Parathyroid adenoma (tissue), 2 donors: ENCODE data around the gene STAU1.
A peak's percentile ranks its signal among the peaks of the same experiment; 100 is the strongest.

ENCODE experiments used
- H2AFZ ChIP-seq: fragments of 300-600 bp; sonication (generic); one replicate; pipeline ENCODE4 v1.7.0; 2017; ENCODE audit warnings: antibody characterized with exemption, mild to moderate bottlenecking
- H3K27ac ChIP-seq: fragments of 300-600 bp; sonication (generic); one replicate; pipeline ENCODE4 v1.7.0; 2017
- H3K27me3 ChIP-seq: fragments of 300-600 bp; sonication (generic); one replicate; pipeline ENCODE4 v1.7.0; 2017; ENCODE audit warnings: low read length; ENCODE audit not compliant: control insufficient read depth, insufficient read depth
- H3K36me3 ChIP-seq: fragments of 300-600 bp; sonication (generic); one replicate; pipeline ENCODE4 v1.7.0; 2017; ENCODE audit warnings: low read length; ENCODE audit not compliant: control insufficient read depth, insufficient read depth
- H3K4me1 ChIP-seq: fragments of 300-600 bp; sonication (generic); one replicate; pipeline ENCODE4 v1.7.0; 2017; ENCODE audit warnings: control low read depth
- H3K4me2 ChIP-seq: fragments of 300-600 bp; sonication (generic); one replicate; pipeline ENCODE4 v1.7.0; 2017; ENCODE audit warnings: low read length
- H3K4me3 ChIP-seq: fragments of 300-600 bp; sonication (generic); one replicate; pipeline ENCODE4 v1.7.0; 2017; ENCODE audit warnings: low read depth, low read length
- H3K79me2 ChIP-seq: fragments of 300-600 bp; sonication (generic); one replicate; pipeline ENCODE4 v1.7.0; 2017; ENCODE audit warnings: control low read depth
- H3K9ac ChIP-seq: fragments of 300-600 bp; sonication (generic); one replicate; pipeline ENCODE4 v1.7.0; 2017; ENCODE audit warnings: mild to moderate bottlenecking
- H3K9me3 ChIP-seq: fragments of 300-600 bp; sonication (generic); one replicate; pipeline ENCODE4 v1.7.0; 2017; ENCODE audit warnings: low read length; ENCODE audit not compliant: control insufficient read depth
- TF ChIP-seq, protein P1 (sequence below): fragments of 300-600 bp; sonication (generic); IDR thresholded peaks from one replicate; pipeline ENCODE4 v1.7.0; 2017; ENCODE audit warnings: antibody characterized with exemption, mild to moderate bottlenecking
- donor health status: primary hyperparathyroidism.

STAU1 gene

GRCh38 chr20:49181265-49181877 is 6.8 kb downstream of the STAU1 start:
- H2AFZ ChIP-seq: no peak overlapping the region
- TF ChIP-seq, protein P1, sequence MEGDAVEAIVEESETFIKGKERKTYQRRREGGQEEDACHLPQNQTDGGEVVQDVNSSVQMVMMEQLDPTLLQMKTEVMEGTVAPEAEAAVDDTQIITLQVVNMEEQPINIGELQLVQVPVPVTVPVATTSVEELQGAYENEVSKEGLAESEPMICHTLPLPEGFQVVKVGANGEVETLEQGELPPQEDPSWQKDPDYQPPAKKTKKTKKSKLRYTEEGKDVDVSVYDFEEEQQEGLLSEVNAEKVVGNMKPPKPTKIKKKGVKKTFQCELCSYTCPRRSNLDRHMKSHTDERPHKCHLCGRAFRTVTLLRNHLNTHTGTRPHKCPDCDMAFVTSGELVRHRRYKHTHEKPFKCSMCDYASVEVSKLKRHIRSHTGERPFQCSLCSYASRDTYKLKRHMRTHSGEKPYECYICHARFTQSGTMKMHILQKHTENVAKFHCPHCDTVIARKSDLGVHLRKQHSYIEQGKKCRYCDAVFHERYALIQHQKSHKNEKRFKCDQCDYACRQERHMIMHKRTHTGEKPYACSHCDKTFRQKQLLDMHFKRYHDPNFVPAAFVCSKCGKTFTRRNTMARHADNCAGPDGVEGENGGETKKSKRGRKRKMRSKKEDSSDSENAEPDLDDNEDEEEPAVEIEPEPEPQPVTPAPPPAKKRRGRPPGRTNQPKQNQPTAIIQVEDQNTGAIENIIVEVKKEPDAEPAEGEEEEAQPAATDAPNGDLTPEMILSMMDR: no peak
- H3K4me1 ChIP-seq: peaks cover 24% of the 10 kb centered on the region
- no peaks in the 10 kb centered on the region for H3K27me3 ChIP-seq
- H3K79me2 ChIP-seq: peaks cover 54% of the 10 kb centered on the region
- H3K27ac ChIP-seq: no peak overlapping the region
- H3K9ac ChIP-seq: no peak overlapping the region
- no peak overlapping the region for H3K4me2 ChIP-seq
- H3K4me3 ChIP-seq: no peak overlapping the region
- H3K36me3 ChIP-seq: no peaks in the 10 kb centered on the region
- H3K9me3 ChIP-seq: no peaks in the 10 kb centered on the region

GRCh38 chr20:49179368-49180277 is 8.5 kb downstream of the STAU1 start:
- H3K36me3 ChIP-seq: no peaks in the 10 kb centered on the region
- no peaks in the 10 kb centered on the region for H3K9me3 ChIP-seq
- H3K27ac ChIP-seq: peak overlapping the region; percentile 53
- peaks cover 19% of the 10 kb centered on the region for H3K4me1 ChIP-seq
- TF ChIP-seq, protein P1: no peak
- peak overlapping the region; percentile 15 for H3K4me2 ChIP-seq
- H3K9ac ChIP-seq: no peak overlapping the region
- peaks cover 51% of the 10 kb centered on the region for H3K79me2 ChIP-seq
- no peak overlapping the region for H3K4me3 ChIP-seq
- H3K27me3 ChIP-seq: no peaks in the 10 kb centered on the region
- no peak overlapping the region for H2AFZ ChIP-seq

GRCh38 chr20:49174183-49174582 is 14.0 kb downstream of the STAU1 start:
- no peaks in the 10 kb centered on the region for H3K36me3 ChIP-seq
- no peaks in the 10 kb centered on the region for H3K9me3 ChIP-seq
- TF ChIP-seq, protein P1: no peak
- H3K9ac ChIP-seq: no peak overlapping the region
- no peak overlapping the region for H2AFZ ChIP-seq
- no peak overlapping the region for H3K4me3 ChIP-seq
- peaks cover under 1% of the 10 kb centered on the region for H3K4me1 ChIP-seq
- H3K27ac ChIP-seq: no peak overlapping the region
- no peak overlapping the region for H3K4me2 ChIP-seq
- no peaks in the 10 kb centered on the region for H3K27me3 ChIP-seq
- peaks cover 70% of the 10 kb centered on the region for H3K79me2 ChIP-seq

DNA sequence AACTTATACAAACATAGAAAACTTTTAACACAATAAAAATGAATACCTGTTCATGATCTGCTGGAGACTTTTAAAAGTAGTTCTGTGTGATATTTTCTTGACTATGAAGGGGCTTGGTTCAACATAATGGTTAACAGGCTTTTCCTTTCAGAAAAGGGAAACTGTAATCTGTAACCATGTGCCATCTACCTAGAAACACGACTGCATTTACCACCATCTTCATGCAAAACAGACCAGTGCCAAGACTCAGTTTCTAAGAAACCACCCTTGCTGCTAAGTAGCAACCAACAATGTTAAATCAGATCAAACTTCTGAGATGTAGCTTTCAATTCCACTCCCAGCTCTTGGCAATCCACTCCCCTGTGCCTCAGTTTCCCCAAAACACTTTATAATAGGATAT is 15.7 kb downstream of the STAU1 start:
- H3K9me3 ChIP-seq: no peaks in the 10 kb centered on the region
- H3K27me3 ChIP-seq: no peaks in the 10 kb centered on the region
- TF ChIP-seq, protein P1: no peak
- peaks cover 62% of the 10 kb centered on the region for H3K79me2 ChIP-seq
- peak overlapping the region; percentile 13 for H3K4me3 ChIP-seq
- no peak overlapping the region for H3K4me2 ChIP-seq
- H3K27ac ChIP-seq: no peak overlapping the region
- no peak overlapping the region for H2AFZ ChIP-seq
- no peaks in the 10 kb centered on the region for H3K36me3 ChIP-seq
- H3K4me1 ChIP-seq: peaks cover 4% of the 10 kb centered on the region
- H3K9ac ChIP-seq: no peak overlapping the region
